Measurements from ENCODE around the gene SNX3. TPM values are rescaled to one million over a fixed set of nuclear protein-coding genes. Genes with fewer than 3 reads are reported as not detected.
A peak's percentile ranks its signal among the peaks of the same experiment; 100 is the strongest.

Gene SNX3
- total RNA-seq, 1 donor from 2014 or later, result 208 TPM

DNA sequence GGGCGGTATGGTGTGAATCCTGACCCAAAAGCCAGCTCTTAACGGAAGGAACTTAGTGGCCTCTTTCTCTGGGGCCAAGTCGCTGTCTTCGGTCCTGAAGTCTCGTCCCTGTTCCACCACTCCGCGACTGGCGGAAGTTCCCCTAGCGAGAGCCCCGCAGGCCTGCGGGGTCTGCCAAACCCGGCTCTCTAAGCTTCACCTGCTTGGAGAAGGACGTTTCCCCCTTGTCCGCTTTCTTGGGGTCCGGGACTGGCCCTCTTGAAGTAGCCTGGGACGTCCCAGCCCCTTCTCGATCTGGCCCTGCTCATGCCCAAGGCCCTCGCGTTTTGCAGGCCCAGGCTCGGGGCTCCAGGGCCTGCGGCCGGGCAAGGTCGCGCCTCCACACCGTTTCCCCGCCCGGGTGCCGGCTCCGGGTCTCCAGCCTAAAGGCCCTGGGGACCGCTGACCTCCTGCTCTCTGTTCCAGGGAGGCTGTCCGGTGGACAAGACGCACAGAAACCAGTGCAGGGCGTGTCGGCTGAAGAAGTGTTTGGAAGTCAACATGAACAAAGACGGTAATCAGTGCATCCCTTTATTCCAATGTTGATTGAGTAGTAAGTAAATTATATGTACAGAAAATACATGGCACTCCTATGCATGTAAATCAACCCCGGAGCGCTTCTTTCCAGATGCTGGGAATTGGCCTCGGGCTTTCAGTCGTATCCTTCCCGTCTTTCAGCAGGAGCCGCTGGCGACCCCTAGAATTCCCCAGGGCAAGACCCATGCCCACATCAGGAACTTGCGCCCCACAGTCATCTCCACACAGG lies 86.3 kb downstream of the SNX3 start:
- Histone ChIP-seq H3K9ac (ENCODE audit: low read depth in 1 of 3, low read length in 3 of 3) (no peak overlapping the region), H3K36me3 (ENCODE audit: control insufficient read depth in 3 of 3, insufficient read depth in 3 of 3, low read length in 3 of 3) (no peaks in the 10 kb centered on the region), H3K4me3 (ENCODE audit: low read length in 3 of 3) (peak overlapping the region in 1 of 3 donors; percentile 22), H3K27me3 (ENCODE audit: control insufficient read depth in 3 of 3, insufficient read depth in 3 of 3, low read length in 3 of 3) (peaks cover 77 to 87% (median 79%) of the 10 kb centered on the region in 3 donors), H3K4me1 (ENCODE audit: control insufficient read depth in 3 of 3, insufficient read depth in 3 of 3, low read length in 3 of 3) (peaks cover 11 to 23% (median 16%) of the 10 kb centered on the region in 3 donors), H3K27ac (ENCODE audit: low read depth, low read length) (no peak overlapping the region), H3K9me3 (ENCODE audit: control insufficient read depth in 3 of 3, low read length in 3 of 3) (no peaks in the 10 kb centered on the region)

DNA sequence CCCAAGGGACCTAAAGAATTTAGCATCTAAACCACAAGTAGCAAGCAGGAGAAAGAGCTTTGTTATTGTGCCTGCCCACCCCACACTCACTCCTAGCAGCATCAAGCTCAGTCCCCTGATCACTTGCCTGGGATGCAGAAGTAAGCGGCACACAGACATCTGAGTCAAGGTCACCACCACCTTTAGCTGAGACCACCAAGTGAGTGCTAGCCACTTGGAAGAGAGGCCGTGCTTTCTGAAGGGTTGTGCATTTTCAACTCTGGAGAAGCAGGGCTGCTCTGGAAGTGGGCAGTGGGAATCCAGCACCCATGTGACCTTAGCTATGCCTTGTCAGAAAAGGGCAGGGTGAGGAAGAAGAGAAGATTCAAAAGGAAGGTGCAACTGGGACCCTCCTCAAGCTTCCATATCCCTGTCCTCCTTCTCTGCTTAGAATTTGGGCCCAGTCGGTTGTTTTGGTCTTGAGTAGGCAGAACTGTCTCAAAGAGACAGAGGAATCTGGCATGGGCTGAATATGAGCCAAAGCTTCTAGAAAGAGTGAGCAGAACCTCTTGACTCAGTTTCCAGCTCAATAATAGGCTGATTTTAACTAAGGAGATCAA lies 88.8 kb downstream of the SNX3 start:
- H3K4me1 ChIP-seq (ENCODE audit: control insufficient read depth in 3 of 3, insufficient read depth in 3 of 3, low read length in 3 of 3), result peaks cover 33 to 44% (median 34%) of the 10 kb centered on the region in 3 donors
- no peaks in the 10 kb centered on the region for H3K36me3 ChIP-seq (ENCODE audit: control insufficient read depth in 3 of 3, insufficient read depth in 3 of 3, low read length in 3 of 3)
- peaks cover 88 to 98% (median 94%) of the 10 kb centered on the region in 3 donors for H3K27me3 ChIP-seq (ENCODE audit: control insufficient read depth in 3 of 3, insufficient read depth in 3 of 3, low read length in 3 of 3)
- no peak overlapping the region for H3K4me3 ChIP-seq (ENCODE audit: low read length in 3 of 3)
- H3K9me3 ChIP-seq (ENCODE audit: control insufficient read depth in 3 of 3, low read length in 3 of 3), result no peaks in the 10 kb centered on the region
- no peak overlapping the region for H3K9ac ChIP-seq (ENCODE audit: low read depth in 1 of 3, low read length in 3 of 3)
- H3K27ac ChIP-seq (ENCODE audit: low read depth, low read length), result no peak overlapping the region

DNA sequence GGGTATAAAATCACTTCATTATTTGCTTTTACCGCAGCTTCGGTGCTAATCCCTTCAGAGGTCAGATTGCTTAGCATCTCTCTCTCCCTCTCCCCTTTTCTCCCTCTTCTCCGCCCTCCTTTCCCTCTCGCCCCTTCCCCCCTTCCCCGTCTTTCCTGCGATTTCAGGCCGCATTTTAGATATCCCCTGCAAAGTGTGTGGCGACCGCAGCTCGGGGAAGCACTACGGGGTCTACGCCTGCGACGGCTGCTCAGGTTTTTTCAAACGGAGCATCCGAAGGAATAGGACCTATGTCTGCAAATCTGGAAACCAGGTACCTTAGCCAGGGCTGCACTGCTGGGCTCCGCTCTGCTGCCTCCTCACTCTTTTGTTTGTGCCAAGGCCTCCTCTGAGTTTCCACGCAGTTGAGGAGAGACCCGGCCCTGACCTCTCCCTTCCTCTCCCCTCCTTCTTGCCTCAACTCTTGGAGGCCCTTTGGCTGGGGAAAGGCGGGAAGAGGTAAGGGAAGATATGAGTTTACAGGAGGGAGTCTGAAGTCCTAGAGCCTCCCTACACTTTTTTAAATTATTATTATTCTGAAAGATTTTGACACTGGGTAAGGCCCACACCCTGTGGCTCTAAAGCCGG lies 89.4 kb downstream of the SNX3 start:
- H3K27me3 ChIP-seq (ENCODE audit: control insufficient read depth in 3 of 3, insufficient read depth in 3 of 3, low read length in 3 of 3), result peaks cover 88 to 98% (median 94%) of the 10 kb centered on the region in 3 donors
- no peak overlapping the region for H3K4me3 ChIP-seq (ENCODE audit: low read length in 3 of 3)
- no peak overlapping the region for H3K9ac ChIP-seq (ENCODE audit: low read depth in 1 of 3, low read length in 3 of 3)
- no peak overlapping the region for H3K27ac ChIP-seq (ENCODE audit: low read depth, low read length)
- no peaks in the 10 kb centered on the region for H3K36me3 ChIP-seq (ENCODE audit: control insufficient read depth in 3 of 3, insufficient read depth in 3 of 3, low read length in 3 of 3)
- H3K9me3 ChIP-seq (ENCODE audit: control insufficient read depth in 3 of 3, low read length in 3 of 3), result no peaks in the 10 kb centered on the region
- peaks cover 34 to 48% (median 37%) of the 10 kb centered on the region in 3 donors for H3K4me1 ChIP-seq (ENCODE audit: control insufficient read depth in 3 of 3, insufficient read depth in 3 of 3, low read length in 3 of 3)

DNA sequence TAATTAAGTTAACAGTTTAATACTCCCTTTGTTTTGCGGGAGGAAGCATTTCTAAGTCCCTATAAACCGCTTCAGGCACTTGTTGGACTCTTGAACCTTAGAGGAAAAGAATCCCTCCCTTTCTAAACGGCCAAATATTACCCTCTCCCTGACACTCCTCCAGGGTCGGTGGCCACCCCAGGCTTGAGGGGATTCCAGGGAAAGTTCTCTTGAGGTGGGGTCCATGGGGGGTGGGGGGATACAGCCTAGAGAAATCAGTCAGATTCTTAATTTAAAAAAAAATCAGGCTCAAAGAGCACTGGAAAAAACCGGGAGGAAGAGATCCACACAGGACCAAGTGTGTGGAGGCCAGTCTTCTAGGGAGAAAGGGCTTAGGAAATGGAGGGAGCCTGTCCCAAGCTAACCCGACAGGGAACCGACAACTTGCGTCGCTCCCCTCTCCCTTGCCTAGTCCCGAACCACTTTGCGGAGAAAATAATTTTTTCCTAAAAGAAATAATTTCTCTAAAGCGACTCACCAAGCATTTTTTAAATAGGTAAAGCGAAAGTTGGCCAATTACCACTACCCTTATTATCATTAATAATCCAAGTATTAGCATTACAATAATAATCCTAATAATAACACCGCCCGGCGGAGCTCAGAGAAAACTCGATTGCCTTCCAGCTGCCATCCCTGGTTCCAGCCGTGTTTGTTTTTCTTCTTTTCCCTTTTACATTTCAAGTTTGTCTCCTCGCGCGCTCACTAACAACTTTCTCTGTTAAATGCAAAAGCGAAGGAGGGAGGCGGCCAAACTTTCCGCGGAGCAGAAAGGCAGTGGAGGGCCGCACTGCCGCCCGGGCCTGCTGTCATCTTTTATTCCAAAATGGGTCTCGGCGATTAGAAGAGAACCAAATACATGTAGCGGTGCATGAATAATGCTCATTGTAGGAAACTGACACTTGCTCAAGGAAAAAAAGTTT lies 90.2 kb downstream of the SNX3 start:
- Histone ChIP-seq H3K36me3 (ENCODE audit: control insufficient read depth in 3 of 3, insufficient read depth in 3 of 3, low read length in 3 of 3) (no peaks in the 10 kb centered on the region), H3K9ac (ENCODE audit: low read depth in 1 of 3, low read length in 3 of 3) (no peak overlapping the region), H3K27ac (ENCODE audit: low read depth, low read length) (no peak overlapping the region), H3K27me3 (ENCODE audit: control insufficient read depth in 3 of 3, insufficient read depth in 3 of 3, low read length in 3 of 3) (peaks cover 88 to 98% (median 94%) of the 10 kb centered on the region in 3 donors), H3K4me1 (ENCODE audit: control insufficient read depth in 3 of 3, insufficient read depth in 3 of 3, low read length in 3 of 3) (peaks cover 32 to 48% (median 39%) of the 10 kb centered on the region in 3 donors), H3K9me3 (ENCODE audit: control insufficient read depth in 3 of 3, low read length in 3 of 3) (no peaks in the 10 kb centered on the region), H3K4me3 (ENCODE audit: low read length in 3 of 3) (no peak overlapping the region)

DNA sequence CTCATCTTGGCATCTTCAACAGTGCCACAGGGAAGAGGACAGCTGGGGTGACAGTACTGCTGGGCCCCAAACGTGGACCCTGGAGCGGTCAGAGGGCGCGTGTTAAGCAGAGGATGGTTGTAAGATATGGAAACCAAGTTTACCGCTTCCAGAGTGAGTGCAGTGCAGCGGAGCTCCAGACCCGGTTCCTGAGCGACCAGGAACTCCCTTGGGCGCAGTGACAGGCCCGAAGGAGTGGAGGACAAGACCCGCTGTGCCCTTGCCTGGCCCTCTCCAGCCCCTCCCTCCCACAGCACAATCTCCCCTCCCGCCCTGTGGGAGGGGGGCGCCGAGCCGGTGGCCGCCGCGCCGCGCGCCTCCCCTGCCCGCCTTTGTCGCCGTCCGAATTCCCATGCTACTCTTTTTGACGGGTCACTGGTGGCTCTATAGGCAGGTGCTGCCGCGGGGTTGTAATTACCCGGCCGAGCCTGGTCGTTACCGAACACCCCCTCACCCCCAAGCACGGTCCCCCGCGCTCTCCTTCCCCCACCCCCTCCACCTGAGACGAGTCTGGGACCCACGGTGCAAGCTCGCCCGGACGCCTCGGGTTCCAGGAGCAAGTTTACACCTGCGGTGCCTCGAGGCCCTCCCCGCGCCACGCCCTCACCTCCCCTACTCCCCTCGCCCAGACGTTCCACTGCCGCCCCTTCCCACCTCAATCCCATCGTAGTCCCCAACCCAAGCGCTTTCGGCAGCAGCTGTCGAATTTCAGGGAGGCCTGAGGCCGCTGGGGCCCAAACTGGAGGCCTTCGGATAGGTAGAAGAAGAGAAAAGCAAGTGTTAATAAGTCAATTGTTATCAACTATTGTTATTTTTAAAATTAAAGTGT lies 91.1 kb downstream of the SNX3 start:
- Histone ChIP-seq H3K9ac (ENCODE audit: low read depth in 1 of 3, low read length in 3 of 3) (no peak overlapping the region), H3K4me1 (ENCODE audit: control insufficient read depth in 3 of 3, insufficient read depth in 3 of 3, low read length in 3 of 3) (peaks cover 36 to 50% (median 42%) of the 10 kb centered on the region in 3 donors), H3K36me3 (ENCODE audit: control insufficient read depth in 3 of 3, insufficient read depth in 3 of 3, low read length in 3 of 3) (no peaks in the 10 kb centered on the region), H3K9me3 (ENCODE audit: control insufficient read depth in 3 of 3, low read length in 3 of 3) (no peaks in the 10 kb centered on the region), H3K4me3 (ENCODE audit: low read length in 3 of 3) (no peak overlapping the region), H3K27ac (ENCODE audit: low read depth, low read length) (no peak overlapping the region), H3K27me3 (ENCODE audit: control insufficient read depth in 3 of 3, insufficient read depth in 3 of 3, low read length in 3 of 3) (peaks cover 88 to 98% (median 94%) of the 10 kb centered on the region in 3 donors)

- no peak overlapping the region for H3K27ac ChIP-seq (ENCODE audit: low read depth, low read length)
- H3K27me3 ChIP-seq (ENCODE audit: control insufficient read depth in 3 of 3, insufficient read depth in 3 of 3, low read length in 3 of 3), result peaks cover 88 to 98% (median 94%) of the 10 kb centered on the region in 3 donors
- no peaks in the 10 kb centered on the region for H3K9me3 ChIP-seq (ENCODE audit: control insufficient read depth in 3 of 3, low read length in 3 of 3)
- peak overlapping the region; percentile 26 to 49 (median 30) for H3K4me3 ChIP-seq (ENCODE audit: low read length in 3 of 3)
- no peaks in the 10 kb centered on the region for H3K36me3 ChIP-seq (ENCODE audit: control insufficient read depth in 3 of 3, insufficient read depth in 3 of 3, low read length in 3 of 3)
- peak overlapping the region in 1 of 3 donors; percentile 40 for H3K9ac ChIP-seq (ENCODE audit: low read depth in 1 of 3, low read length in 3 of 3)
- peaks cover 36 to 52% (median 51%) of the 10 kb centered on the region in 3 donors for H3K4me1 ChIP-seq (ENCODE audit: control insufficient read depth in 3 of 3, insufficient read depth in 3 of 3, low read length in 3 of 3)
Measured at GRCh38 chr6:108168501-108169463, 92.1 kb downstream of the SNX3 start.

DNA sequence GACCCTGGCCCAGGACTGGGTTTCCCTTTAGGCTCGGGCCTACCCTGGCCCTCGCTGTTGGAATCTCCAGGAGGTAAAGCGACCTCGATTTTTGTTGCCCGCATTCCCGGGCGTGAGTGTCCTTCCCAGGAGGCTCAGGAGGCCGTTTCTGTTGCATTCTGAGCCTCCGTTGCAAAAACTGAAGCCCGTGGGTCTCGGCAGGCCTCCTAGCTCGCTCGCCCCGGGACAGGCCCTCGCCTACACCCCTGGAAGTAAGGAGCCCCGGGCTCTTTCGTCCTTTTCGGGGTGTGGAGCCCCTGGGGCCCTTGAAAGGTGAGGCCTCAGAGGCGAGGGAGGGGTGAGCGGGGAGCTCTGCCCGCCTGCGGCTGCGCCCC lies 92.8 kb downstream of the SNX3 start:
- Histone ChIP-seq H3K4me3 (ENCODE audit: low read length in 3 of 3) (peak overlapping the region in 2 of 3 donors; percentile 26 to 49), H3K4me1 (ENCODE audit: control insufficient read depth in 3 of 3, insufficient read depth in 3 of 3, low read length in 3 of 3) (peaks cover 39 to 58% (median 55%) of the 10 kb centered on the region in 3 donors), H3K36me3 (ENCODE audit: control insufficient read depth in 3 of 3, insufficient read depth in 3 of 3, low read length in 3 of 3) (no peaks in the 10 kb centered on the region), H3K9me3 (ENCODE audit: control insufficient read depth in 3 of 3, low read length in 3 of 3) (no peaks in the 10 kb centered on the region), H3K27me3 (ENCODE audit: control insufficient read depth in 3 of 3, insufficient read depth in 3 of 3, low read length in 3 of 3) (peaks cover 95 to 99% (median 96%) of the 10 kb centered on the region in 3 donors), H3K9ac (ENCODE audit: low read depth in 1 of 3, low read length in 3 of 3) (peak overlapping the region in 1 of 3 donors; percentile 40), H3K27ac (ENCODE audit: low read depth, low read length) (no peak overlapping the region)

- peaks cover 39 to 58% (median 55%) of the 10 kb centered on the region in 3 donors for H3K4me1 ChIP-seq (ENCODE audit: control insufficient read depth in 3 of 3, insufficient read depth in 3 of 3, low read length in 3 of 3)
- no peaks in the 10 kb centered on the region for H3K9me3 ChIP-seq (ENCODE audit: control insufficient read depth in 3 of 3, low read length in 3 of 3)
- peaks cover 97 to 99% (median 99%) of the 10 kb centered on the region in 3 donors for H3K27me3 ChIP-seq (ENCODE audit: control insufficient read depth in 3 of 3, insufficient read depth in 3 of 3, low read length in 3 of 3)
- peak overlapping the region in 1 of 3 donors; percentile 49 for H3K4me3 ChIP-seq (ENCODE audit: low read length in 3 of 3)
- H3K36me3 ChIP-seq (ENCODE audit: control insufficient read depth in 3 of 3, insufficient read depth in 3 of 3, low read length in 3 of 3), result no peaks in the 10 kb centered on the region
- H3K9ac ChIP-seq (ENCODE audit: low read depth in 1 of 3, low read length in 3 of 3), result no peak overlapping the region
- H3K27ac ChIP-seq (ENCODE audit: low read depth, low read length), result no peak overlapping the region
Measured at GRCh38 chr6:108167449-108168089, 93.3 kb downstream of the SNX3 start.
